Stomach (tissue), 9 donors: ENCODE data around the gene LRRTM4. TPM values are rescaled to one million over a fixed set of nuclear protein-coding genes. Genes with fewer than 3 reads are reported as not detected.

ENCODE experiments used
- DNase-seq, 2 donors: peaks; one replicate each; pipeline versions ENCODE4 v3.0.0 to v3.0.0-alpha.2; 2013 to 2019
- H3K27ac ChIP-seq, 5 donors: fragments of 200-600 bp in 4 of 5; sonication (generic) in 4 of 5; one replicate each; pipeline ENCODE4 v1.5.1; 2013 to 2019; ENCODE audit warnings: mild to moderate bottlenecking in 1 of 5, moderate library complexity in 1 of 5
- H3K27me3 ChIP-seq, 3 donors: fragments of 200-600 bp; sonication (generic); one replicate each; pipeline ENCODE4 v1.5.1; 2017 to 2019; ENCODE audit warnings: mixed run types in 1 of 3
- H3K36me3 ChIP-seq, 4 donors: fragments of 200-600 bp; sonication (generic); 1 replicate in 3 of 4; 2 replicates in 1 of 4; pipeline ENCODE4 v1.5.1; 2016 to 2019
- H3K4me1 ChIP-seq, 4 donors: fragments of 200-600 bp; sonication (generic); one replicate each; pipeline ENCODE4 v1.5.1; 2016 to 2019
- H3K4me3 ChIP-seq, 4 donors: fragments of 200-600 bp; sonication (generic) in 3 of 4; one replicate each; pipeline ENCODE4 v1.5.1; 2016 to 2019; ENCODE audit warnings: mild to moderate bottlenecking in 1 of 4
- H3K9me3 ChIP-seq, 4 donors: fragments of 200-600 bp; sonication (generic); one replicate each; pipeline ENCODE4 v1.5.1; 2016 to 2019
- CTCF ChIP-seq, 7 experiments: fragments of 450-650 bp in 4 of 7; fragments of 200-600 bp in 3 of 7; sonication (generic) in 3 of 7; IDR thresholded peaks; one replicate each; pipeline ENCODE4 v1.5.1; 2016 to 2019; ENCODE audit warnings: antibody characterized with exemption in 7 of 7, control low read depth in 2 of 7, mild to moderate bottlenecking in 1 of 7
- EP300 ChIP-seq: sonication (generic); formaldehyde crosslinking; IDR thresholded peaks from one replicate; pipeline ENCODE4 v1.6.1; 2017; ENCODE audit warnings: antibody characterized with exemption
- POLR2A ChIP-seq, 4 donors: fragments of 450-650 bp; IDR thresholded peaks; one replicate each; pipeline ENCODE4 v1.6.1; 2016; ENCODE audit warnings: antibody characterized with exemption in 4 of 4, control low read depth in 2 of 4, mild to moderate bottlenecking in 1 of 4, moderate library complexity in 1 of 4
- POLR2AphosphoS5 ChIP-seq, 3 donors: sonication (generic); formaldehyde crosslinking; IDR thresholded peaks; one replicate each; pipeline ENCODE4 v1.6.1; 2016; ENCODE audit warnings: antibody characterized with exemption in 3 of 3
- WGBS, 5 donors: extraction: QIAGEN DNeasy Blood & Tissue Kit in 3 of 5; methylation state at CpG; one replicate each; pipeline versions ENCODE4 v1.1.5 to v1.1.7; 2013 to 2018; 5-methylcytosine and 5-hydroxymethylcytosine counted together
- intact Hi-C: fragments of 100-400 bp; cut with DNase I; formaldehyde crosslinking; loops from one replicate; pipeline ENCODE4 v1.15.1; 2023; ENCODE audit warnings: low total_unique reads
- polyA plus RNA-seq, 3 donors: library from polyadenylated mRNA; stranded (reverse); fragments of 200-250 nt; gene quantifications; one replicate each; pipeline ENCODE4 v1.2.3, GENCODE V29; 2013
- total RNA-seq, 5 donors: library from RNA; depleted of rRNA; stranded (reverse); fragments of >200 nt; gene quantifications; one replicate each; pipeline versions ENCODE4 v1.1.0 to v1.2.3, GENCODE V29; 2014 to 2016
- donor health status: healthy with polysubstance abuse.
- donor health status: Bipolar disorder and iron deficiency.
- donor health status: healthy.

Gene LRRTM4
- total and polyA plus RNA-seq, 8 donors: 0.13 to 2.2 (median 0.19) TPM; not detected in 5

- H3K27ac ChIP-seq: no peak overlapping the region
- peaks cover 0 to 7% (median 0%) of the 10 kb centered on the region in 3 donors for H3K27me3 ChIP-seq
- intact Hi-C loops: no loop called here
- no peaks in the 10 kb centered on the region for H3K9me3 ChIP-seq
- peak in 1 of 2 donors; percentile 46 for DNase-seq
- no peaks in the 10 kb centered on the region for H3K36me3 ChIP-seq
- peak overlapping the region in 1 of 4 donors; percentile 15 for H3K4me3 ChIP-seq
- TF ChIP-seq CTCF (IDR thresholded peaks at IDR 0.05) (no peak), POLR2A (IDR thresholded peaks at IDR 0.05) (no peak), EP300 (no peak), POLR2AphosphoS5 (IDR thresholded peaks at IDR 0.05) (no peak)
- WGBS, 5 donors: 10 to 14% (median 11%) methylated on average over 9 of the region's 9 CpGs
- peaks cover 0 to 9% (median 0%) of the 10 kb centered on the region in 4 donors for H3K4me1 ChIP-seq
These were observed 1.3 kb downstream of the LRRTM4 start for GRCh38 chr2:77520641-77521547.

DNA sequence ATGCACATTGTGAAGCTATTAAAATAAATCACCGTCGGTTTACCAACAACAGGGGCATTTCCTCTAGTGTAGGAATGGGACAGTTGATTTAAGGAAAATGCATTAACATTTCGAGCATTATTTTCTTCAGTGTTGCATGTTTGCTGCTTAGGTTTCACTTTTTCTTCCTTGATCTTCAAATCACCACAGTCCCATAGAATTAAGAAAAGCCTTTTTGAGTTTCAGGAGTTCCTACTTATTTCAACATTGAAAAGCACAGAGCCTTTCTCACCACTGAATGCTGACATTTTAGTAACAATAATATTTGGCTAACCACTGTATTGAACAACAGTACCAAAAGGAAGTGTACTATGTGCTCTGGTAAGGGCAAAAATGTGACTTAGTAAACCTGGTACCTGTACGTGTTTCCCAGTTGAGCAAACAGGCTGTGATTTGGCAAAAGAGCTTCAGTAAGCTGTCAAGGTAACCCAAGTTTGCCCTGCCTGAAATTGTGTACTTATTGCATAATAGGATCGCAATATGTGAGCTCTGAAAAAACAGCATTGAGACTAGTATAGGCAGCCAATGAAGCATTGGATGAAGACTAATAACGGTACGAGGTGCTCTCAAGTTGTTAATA is 2.2 kb downstream of the LRRTM4 start:
- intact Hi-C loops: no loop called here
- no peaks in the 10 kb centered on the region for H3K36me3 ChIP-seq
- peak overlapping the region in 1 of 4 donors; percentile 15 for H3K4me3 ChIP-seq
- peaks cover 0 to 9% (median 0%) of the 10 kb centered on the region in 4 donors for H3K4me1 ChIP-seq
- H3K27ac ChIP-seq: no peak overlapping the region
- peaks cover 0 to 7% (median 0%) of the 10 kb centered on the region in 3 donors for H3K27me3 ChIP-seq
- H3K9me3 ChIP-seq: no peaks in the 10 kb centered on the region
- no peak for TF ChIP-seq POLR2A (IDR thresholded peaks at IDR 0.05)
- no peak for TF ChIP-seq EP300
- TF ChIP-seq POLR2AphosphoS5 (IDR thresholded peaks at IDR 0.05): no peak
- no peak for TF ChIP-seq CTCF (IDR thresholded peaks at IDR 0.05)
- WGBS, 5 donors: 46 to 55% (median 52%) methylated on average over 7 of the region's 7 CpGs
- peak in 1 of 2 donors; percentile 6 for DNase-seq

GRCh38 chr2:77519164-77519887 is 2.9 kb downstream of the LRRTM4 start:
- TF ChIP-seq POLR2AphosphoS5 (IDR thresholded peaks at IDR 0.05) (no peak), EP300 (no peak), CTCF (IDR thresholded peaks at IDR 0.05) (no peak), POLR2A (IDR thresholded peaks at IDR 0.05) (no peak)
- intact Hi-C loops: no loop called here
- DNase-seq: no peak
- Histone ChIP-seq H3K36me3 (no peaks in the 10 kb centered on the region), H3K27me3 (peaks cover 0 to 7% (median 0%) of the 10 kb centered on the region in 3 donors), H3K9me3 (no peaks in the 10 kb centered on the region), H3K4me3 (no peak overlapping the region), H3K4me1 (peaks cover 0 to 9% (median 0%) of the 10 kb centered on the region in 4 donors), H3K27ac (no peak overlapping the region)
- WGBS, 5 donors: 84 to 91% (median 86%) methylated on average over 14 of the region's 14 CpGs

DNA sequence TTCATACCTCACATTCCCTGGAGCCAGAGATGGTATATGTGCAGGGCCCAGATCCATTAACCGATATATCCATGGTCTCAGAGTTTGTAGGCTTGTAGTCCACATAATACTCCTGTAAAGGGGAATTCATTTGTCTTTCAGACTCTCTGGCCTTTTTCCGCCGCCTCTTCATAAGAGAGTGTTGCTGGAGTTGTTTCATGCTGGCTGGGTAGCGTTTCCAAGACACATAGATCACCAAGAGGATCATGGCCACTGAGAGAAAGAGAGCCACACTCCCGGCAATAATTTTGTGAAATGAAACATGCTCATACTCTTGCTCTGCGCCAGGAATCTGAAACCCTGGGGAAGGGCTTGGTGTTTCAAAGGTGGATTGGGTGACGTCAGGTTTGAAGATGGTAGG is 3.9 kb downstream of the LRRTM4 start:
- H3K9me3 ChIP-seq: no peaks in the 10 kb centered on the region
- 81 to 92% (median 86%) methylated on average over 7 of the region's 7 CpGs for WGBS, 5 donors
- no peak for TF ChIP-seq POLR2AphosphoS5 (IDR thresholded peaks at IDR 0.05)
- TF ChIP-seq CTCF (IDR thresholded peaks at IDR 0.05): no peak
- TF ChIP-seq POLR2A (IDR thresholded peaks at IDR 0.05): no peak
- intact Hi-C loops: no loop called here
- peaks cover 0 to 9% (median 0%) of the 10 kb centered on the region in 4 donors for H3K4me1 ChIP-seq
- no peaks in the 10 kb centered on the region for H3K36me3 ChIP-seq
- no peak overlapping the region for H3K4me3 ChIP-seq
- H3K27ac ChIP-seq: no peak overlapping the region
- peaks cover 0 to 7% (median 0%) of the 10 kb centered on the region in 3 donors for H3K27me3 ChIP-seq
- DNase-seq: no peak
